ENCODE results near the gene QARS1. TPM values are rescaled to one million over a fixed set of nuclear protein-coding genes. Genes with fewer than 3 reads are reported as not detected.
A peak's percentile ranks its signal among the peaks of the same experiment; 100 is the strongest.

QARS1 gene
- total and polyA plus RNA-seq, 10 of the 15 experiments (the other 5 are each of a cell fraction or from before 2014, with no cell fraction given) = 168 to 476 (median 318) TPM

DNA sequence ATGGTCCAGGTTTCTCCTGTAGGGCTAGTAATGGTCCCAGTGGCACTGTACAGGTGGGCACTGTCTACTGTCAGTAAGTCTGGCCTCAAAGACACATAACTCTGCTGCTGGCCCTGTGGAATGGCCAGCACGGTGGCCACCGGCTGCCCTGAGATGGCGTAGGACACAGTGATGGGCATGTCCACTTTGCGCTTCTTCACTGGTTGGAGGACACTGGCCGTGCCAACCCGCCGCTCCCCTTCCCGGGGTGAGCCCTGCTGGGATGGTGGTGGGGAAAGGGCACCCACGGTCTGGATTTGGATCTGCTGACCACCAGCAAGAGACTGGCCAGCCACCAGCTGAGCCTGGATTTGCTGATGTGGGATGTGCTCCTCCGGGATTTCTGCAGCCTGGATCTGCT is 47.3 kb downstream of the QARS1 start:
- TSS peak; percentile 42 for BruUV-seq (replicated peaks)
- DNase-seq (ENCODE audit: low read depth, low spot score) (no peak), ATAC-seq (no peak), FAIRE-seq (no peak)
- H3K79me2 ChIP-seq (ENCODE audit: control insufficient read depth, insufficient read depth, low read length) = no peaks in the 10 kb centered on the region
- intact Hi-C loops (cut with micrococcal nuclease; ENCODE audit: unreplicated experiment) (no loop called here), in situ Hi-C loops (cut with MboI) (no loop called here)
- no peak overlapping the region for H3K4me3 ChIP-seq
- peaks cover 14 to 26% of the 10 kb centered on the region in 2 experiments for H3K36me3 ChIP-seq (ENCODE audit: control insufficient read depth in 2 of 2, insufficient read depth in 2 of 2, low read length in 1 of 2)
- ChIA-PET CTCF (no interaction called here), POLR2A (no interaction called here), RAD21 (ENCODE audit: unreplicated experiment) (no interaction called here), SMC1A (ENCODE audit: uncharacterized antibody, unreplicated experiment) (no interaction called here)
- H3K27me3 ChIP-seq (replicated peaks in 1 of 2; ENCODE audit: control insufficient read depth in 2 of 2, insufficient read depth in 2 of 2, low read length in 1 of 2) = no peaks in the 10 kb centered on the region
- no peaks in the 10 kb centered on the region for H3K9me3 ChIP-seq (replicated peaks; ENCODE audit: control insufficient read depth, insufficient read depth, low read length)
- H3K4me1 ChIP-seq (ENCODE audit: control insufficient read depth, insufficient read depth, low read length) = no peaks in the 10 kb centered on the region
- TF ChIP-seq BRCA1 (IDR thresholded peaks at IDR 0.05; ENCODE audit: low read depth, low read length) (no peak), POLR2A (IDR thresholded peaks at IDR 0.05; ENCODE audit: low read depth, low read length) (peak; percentile 52)
- no peak overlapping the region for H2AFZ ChIP-seq (ENCODE audit: control insufficient read depth, low read depth, low read length)
- no peak overlapping the region for H3K9ac ChIP-seq (ENCODE audit: control insufficient read depth, insufficient read depth, low read length)
- 97% methylated on average over 10 of the region's 10 CpGs for WGBS (ENCODE audit: insufficient coverage, insufficient replicate concordance, low lambda C conversion rate, missing lambda C conversion rate)
- H3K27ac ChIP-seq (ENCODE audit: control insufficient read depth, insufficient read depth) = no peak overlapping the region
- H3K4me2 ChIP-seq (ENCODE audit: control insufficient read depth, insufficient read depth) = no peak overlapping the region
- no peaks in the 10 kb centered on the region for H4K20me1 ChIP-seq (ENCODE audit: control insufficient read depth, insufficient read depth)

DNA sequence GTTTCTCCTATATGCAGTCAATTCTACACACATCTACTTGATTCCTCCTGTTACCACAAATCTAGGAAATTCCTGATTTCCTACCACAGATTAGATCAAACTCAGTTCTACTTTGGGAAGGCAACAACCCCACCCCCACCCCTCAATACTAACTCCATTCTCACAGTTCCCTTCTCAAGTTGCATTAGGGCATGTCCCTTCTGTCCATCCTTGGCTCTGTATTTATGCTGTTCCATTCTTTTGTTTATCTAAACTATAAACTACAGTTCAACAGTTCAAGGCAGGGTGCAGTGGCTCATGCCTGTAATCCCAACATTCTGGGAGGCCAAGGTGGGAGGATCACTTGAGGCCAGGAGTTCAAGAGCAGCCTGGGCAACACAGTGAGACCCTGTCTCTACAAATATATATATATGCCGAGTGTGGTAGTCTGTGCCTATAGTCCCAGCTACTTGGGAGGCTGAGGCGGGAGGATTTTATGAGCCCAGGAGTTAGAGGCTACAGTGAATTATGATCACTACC is 50.2 kb downstream of the QARS1 start:
- no peaks in the 10 kb centered on the region for H3K4me1 ChIP-seq (ENCODE audit: control insufficient read depth, insufficient read depth, low read length)
- intact Hi-C loops (cut with micrococcal nuclease; ENCODE audit: unreplicated experiment) (no loop called here), in situ Hi-C loops (cut with MboI) (no loop called here)
- ATAC-seq = no peak
- WGBS (ENCODE audit: insufficient coverage, insufficient replicate concordance, low lambda C conversion rate, missing lambda C conversion rate) = 98% methylated on average over 2 of the region's 2 CpGs
- no peaks in the 10 kb centered on the region for H4K20me1 ChIP-seq (ENCODE audit: control insufficient read depth, insufficient read depth)
- no peak overlapping the region for H2AFZ ChIP-seq (ENCODE audit: control insufficient read depth, low read depth, low read length)
- RAD21 ChIA-PET (ENCODE audit: unreplicated experiment) = no interaction called here
- no peaks in the 10 kb centered on the region for H3K79me2 ChIP-seq (ENCODE audit: control insufficient read depth, insufficient read depth, low read length)
- H3K4me3 ChIP-seq = no peak overlapping the region
- CTCF ChIA-PET = interaction anchor here (1.0 kb wide), 1 partner anchor 67 kb away, joined by 3 read pairs; no protein-coding TSS in a partner anchor
- BruUV-seq (replicated peaks) = no TSS peak
- FAIRE-seq = no peak
- no peaks in the 10 kb centered on the region for H3K9me3 ChIP-seq (replicated peaks; ENCODE audit: control insufficient read depth, insufficient read depth, low read length)
- peaks cover 15 to 24% of the 10 kb centered on the region in 2 experiments for H3K36me3 ChIP-seq (ENCODE audit: control insufficient read depth in 2 of 2, insufficient read depth in 2 of 2, low read length in 1 of 2)
- no peak overlapping the region for H3K4me2 ChIP-seq (ENCODE audit: control insufficient read depth, insufficient read depth)
- POLR2A ChIA-PET = no interaction called here
- DNase-seq (ENCODE audit: low read depth, low spot score) = no peak
- no peak overlapping the region for H3K9ac ChIP-seq (ENCODE audit: control insufficient read depth, insufficient read depth, low read length)
- no peaks in the 10 kb centered on the region for H3K27me3 ChIP-seq (replicated peaks in 1 of 2; ENCODE audit: control insufficient read depth in 2 of 2, insufficient read depth in 2 of 2, low read length in 1 of 2)
- SMC1A ChIA-PET (ENCODE audit: uncharacterized antibody, unreplicated experiment) = interaction anchor here (1.0 kb wide), 1 partner anchor 11 kb away, joined by 3 read pairs; no protein-coding TSS in a partner anchor
- H3K27ac ChIP-seq (ENCODE audit: control insufficient read depth, insufficient read depth) = no peak overlapping the region
- TF ChIP-seq GATAD2B (conservative IDR thresholded peaks at IDR 0.05; ENCODE audit: low read depth) (no peak), SREBF2 (IDR thresholded peaks at IDR 0.05; ENCODE audit: low read length) (no peak), MXI1 (IDR thresholded peaks at IDR 0.05; ENCODE audit: low read depth, low read length) (no peak), ETV6 (conservative IDR thresholded peaks at IDR 0.05 in 1 of 2, IDR thresholded peaks at IDR 0.05 in 1 of 2; ENCODE audit: borderline replicate concordance in 1 of 2, low read depth in 1 of 2) (no peak), HDAC2 (IDR thresholded peaks at IDR 0.05) (no peak), YY1 (IDR thresholded peaks at IDR 0.05; ENCODE audit: low read depth, low read length) (no peak), CREM (IDR thresholded peaks at IDR 0.05; ENCODE audit: low read depth) (no peak), POLR2AphosphoS5 (IDR thresholded peaks at IDR 0.05; ENCODE audit: low read length) (no peak), WRNIP1 (IDR thresholded peaks at IDR 0.05; ENCODE audit: borderline replicate concordance, low read depth, low read length) (no peak), BMI1 (IDR thresholded peaks at IDR 0.05; ENCODE audit: borderline replicate concordance) (no peak), RBBP5 (conservative IDR thresholded peaks at IDR 0.05) (no peak), TCF3 (IDR thresholded peaks at IDR 0.05; ENCODE audit: borderline replicate concordance, insufficient read depth, low read depth, low read length) (no peak)
- TF ChIP-seq, protein P1, sequence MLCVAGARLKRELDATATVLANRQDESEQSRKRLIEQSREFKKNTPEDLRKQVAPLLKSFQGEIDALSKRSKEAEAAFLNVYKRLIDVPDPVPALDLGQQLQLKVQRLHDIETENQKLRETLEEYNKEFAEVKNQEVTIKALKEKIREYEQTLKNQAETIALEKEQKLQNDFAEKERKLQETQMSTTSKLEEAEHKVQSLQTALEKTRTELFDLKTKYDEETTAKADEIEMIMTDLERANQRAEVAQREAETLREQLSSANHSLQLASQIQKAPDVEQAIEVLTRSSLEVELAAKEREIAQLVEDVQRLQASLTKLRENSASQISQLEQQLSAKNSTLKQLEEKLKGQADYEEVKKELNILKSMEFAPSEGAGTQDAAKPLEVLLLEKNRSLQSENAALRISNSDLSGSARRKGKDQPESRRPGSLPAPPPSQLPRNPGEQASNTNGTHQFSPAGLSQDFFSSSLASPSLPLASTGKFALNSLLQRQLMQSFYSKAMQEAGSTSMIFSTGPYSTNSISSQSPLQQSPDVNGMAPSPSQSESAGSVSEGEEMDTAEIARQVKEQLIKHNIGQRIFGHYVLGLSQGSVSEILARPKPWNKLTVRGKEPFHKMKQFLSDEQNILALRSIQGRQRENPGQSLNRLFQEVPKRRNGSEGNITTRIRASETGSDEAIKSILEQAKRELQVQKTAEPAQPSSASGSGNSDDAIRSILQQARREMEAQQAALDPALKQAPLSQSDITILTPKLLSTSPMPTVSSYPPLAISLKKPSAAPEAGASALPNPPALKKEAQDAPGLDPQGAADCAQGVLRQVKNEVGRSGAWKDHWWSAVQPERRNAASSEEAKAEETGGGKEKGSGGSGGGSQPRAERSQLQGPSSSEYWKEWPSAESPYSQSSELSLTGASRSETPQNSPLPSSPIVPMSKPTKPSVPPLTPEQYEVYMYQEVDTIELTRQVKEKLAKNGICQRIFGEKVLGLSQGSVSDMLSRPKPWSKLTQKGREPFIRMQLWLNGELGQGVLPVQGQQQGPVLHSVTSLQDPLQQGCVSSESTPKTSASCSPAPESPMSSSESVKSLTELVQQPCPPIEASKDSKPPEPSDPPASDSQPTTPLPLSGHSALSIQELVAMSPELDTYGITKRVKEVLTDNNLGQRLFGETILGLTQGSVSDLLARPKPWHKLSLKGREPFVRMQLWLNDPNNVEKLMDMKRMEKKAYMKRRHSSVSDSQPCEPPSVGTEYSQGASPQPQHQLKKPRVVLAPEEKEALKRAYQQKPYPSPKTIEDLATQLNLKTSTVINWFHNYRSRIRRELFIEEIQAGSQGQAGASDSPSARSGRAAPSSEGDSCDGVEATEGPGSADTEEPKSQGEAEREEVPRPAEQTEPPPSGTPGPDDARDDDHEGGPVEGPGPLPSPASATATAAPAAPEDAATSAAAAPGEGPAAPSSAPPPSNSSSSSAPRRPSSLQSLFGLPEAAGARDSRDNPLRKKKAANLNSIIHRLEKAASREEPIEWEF (IDR thresholded peaks at IDR 0.05; ENCODE audit: insufficient replicate concordance, low read depth, low read length) = no peak
